Activated T-helper 9 cell treated with anti-CD3 and anti-CD28 coated beads, Interleukin-2, amount 50 U/mL, for 16 hours (primary cell): ENCODE data around the gene ZCCHC14.

Experiments
- DNase-seq: peaks from one replicate; pipeline ENCODE4 v3.0.0-alpha.2; 2020; ENCODE audit warnings: low read depth

ZCCHC14 gene

GRCh38 chr16:87361916-87362619, 130.8 kb downstream of the ZCCHC14 start:
- no peak for DNase-seq

GRCh38 chr16:87360862-87361610, 131.8 kb downstream of the ZCCHC14 start:
- no peak for DNase-seq

- no peak for DNase-seq
Measured at GRCh38 chr16:87359121-87359520, 133.7 kb downstream of the ZCCHC14 start.

- DNase-seq = no peak
Measured at GRCh38 chr16:87358696-87359095, 134.1 kb downstream of the ZCCHC14 start.

GRCh38 chr16:87358250-87358649, 134.6 kb downstream of the ZCCHC14 start:
- DNase-seq = no peak

- DNase-seq = no peak
Measured at GRCh38 chr16:87356491-87356853, 136.4 kb downstream of the ZCCHC14 start.
